ENCODE measurements around the gene SLC6A3. TPM values are rescaled to one million over a fixed set of nuclear protein-coding genes. Genes with fewer than 3 reads are reported as not detected.

The SLC6A3 gene
- total and polyA plus RNA-seq, 2 experiments from 2014 or later = not detected

DNA sequence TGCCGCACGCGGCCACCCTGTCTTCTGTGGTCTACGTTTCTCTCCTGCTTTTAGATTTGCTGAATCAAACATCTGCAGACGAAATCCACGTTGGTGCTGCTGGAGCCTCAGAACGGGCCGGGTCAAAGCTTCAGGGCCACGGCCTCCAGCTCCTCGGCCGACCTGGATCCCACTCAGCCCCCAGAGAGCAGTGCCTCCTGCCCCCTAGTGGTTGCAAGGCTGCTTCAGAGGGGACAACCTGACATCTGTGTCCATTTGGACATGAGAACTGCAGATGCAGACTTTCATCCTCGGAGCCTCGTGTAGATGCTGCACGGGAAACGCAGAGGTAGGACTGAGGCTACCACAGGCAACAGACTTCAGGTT, 23.0 kb upstream of the SLC6A3 start:
- no peak overlapping the region for H3K9ac ChIP-seq
- H3K4me1 ChIP-seq (ENCODE audit: insufficient read depth) = no peaks in the 10 kb centered on the region
- no peak for TF ChIP-seq EZH2phosphoT487 (IDR thresholded peaks at IDR 0.05; ENCODE audit: insufficient read depth, low read depth)
- TF ChIP-seq EZH2 (IDR thresholded peaks at IDR 0.05; ENCODE audit: insufficient read depth, poor library complexity, severe bottlenecking) = no peak
- no peak overlapping the region for H3K4me3 ChIP-seq
- H3K36me3 ChIP-seq (ENCODE audit: low read depth) = peaks cover 6% of the 10 kb centered on the region; the same call in 1 of the 2 replicates
- DNase-seq = peak; percentile 33
- H3K9me3 ChIP-seq (ENCODE audit: low read depth) = no peaks in the 10 kb centered on the region
- no peak overlapping the region for H2AFZ ChIP-seq
- in situ Hi-C loops (cut with MboI) = no loop called here
- no peak overlapping the region for H3K27ac ChIP-seq
- no peaks in the 10 kb centered on the region for H3K27me3 ChIP-seq (replicated peaks; ENCODE audit: insufficient read depth)
- WGBS, 2 experiments (ENCODE audit: low coverage in 1 of 2, low lambda C conversion rate in 2 of 2, missing lambda C conversion rate in 2 of 2) = 88 to 90% methylated on average over 15 of the region's 15 CpGs
- H3F3A ChIP-seq (ENCODE audit: insufficient read depth) = no peaks in the 10 kb centered on the region
- H3K9me2 ChIP-seq (ENCODE audit: insufficient read depth) = no peaks in the 10 kb centered on the region
- no peak overlapping the region for H3K4me2 ChIP-seq (ENCODE audit: unreplicated experiment)
- H4K20me1 ChIP-seq (ENCODE audit: insufficient read depth) = no peaks in the 10 kb centered on the region; the same call in 1 of the 2 replicates
- no peaks in the 10 kb centered on the region for H3K79me2 ChIP-seq (ENCODE audit: insufficient read depth)

DNA sequence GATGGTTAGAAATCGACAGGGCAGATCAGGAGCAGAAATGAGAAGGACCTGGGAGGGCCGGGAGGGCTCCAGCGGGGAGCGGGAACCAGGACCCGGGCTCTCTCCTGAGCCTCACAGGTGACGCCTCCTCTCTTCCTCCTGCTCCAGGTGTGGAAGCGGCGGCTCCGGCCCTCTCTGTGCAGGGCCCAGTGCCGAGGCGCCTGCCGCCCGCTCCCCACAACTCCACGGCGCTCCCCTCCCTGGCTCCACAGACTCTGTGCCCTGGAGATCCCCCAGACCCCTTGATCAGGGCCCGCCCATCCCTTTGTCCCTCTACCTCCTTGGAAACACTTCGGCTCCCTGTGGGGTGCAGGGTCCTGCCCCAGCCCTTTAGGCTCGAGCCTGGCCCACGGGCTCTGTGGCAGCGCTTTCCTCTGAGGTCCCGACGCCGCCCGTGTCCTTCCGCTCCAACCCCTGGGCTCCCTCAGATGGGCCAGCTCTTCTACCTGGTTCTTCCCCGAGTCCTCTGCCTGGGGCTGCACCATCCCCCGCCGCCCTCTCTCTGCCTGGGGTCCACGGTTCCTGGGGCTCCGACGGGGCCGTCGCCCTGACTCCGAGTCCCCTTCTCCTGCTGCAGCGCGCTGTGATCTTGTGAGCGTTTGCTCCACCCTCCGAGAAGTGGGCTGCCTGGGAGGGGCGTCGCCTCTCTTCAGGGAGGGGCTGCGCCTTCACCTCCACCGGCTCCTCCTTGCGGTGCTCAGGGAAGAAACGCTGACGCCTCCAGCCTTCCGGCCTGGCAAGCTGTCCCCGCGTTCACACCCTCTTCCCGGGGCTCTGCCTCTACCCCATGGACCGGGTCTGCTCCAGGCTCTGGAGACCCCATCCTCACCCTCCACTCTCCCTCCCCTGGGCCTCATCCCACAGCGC, 22.4 kb upstream of the SLC6A3 start:
- Histone ChIP-seq H4K20me1 (ENCODE audit: insufficient read depth) (no peaks in the 10 kb centered on the region; the same call in 1 of the 2 replicates), H3K36me3 (ENCODE audit: low read depth) (peaks cover 10% of the 10 kb centered on the region; the same call in 1 of the 2 replicates)

DNA sequence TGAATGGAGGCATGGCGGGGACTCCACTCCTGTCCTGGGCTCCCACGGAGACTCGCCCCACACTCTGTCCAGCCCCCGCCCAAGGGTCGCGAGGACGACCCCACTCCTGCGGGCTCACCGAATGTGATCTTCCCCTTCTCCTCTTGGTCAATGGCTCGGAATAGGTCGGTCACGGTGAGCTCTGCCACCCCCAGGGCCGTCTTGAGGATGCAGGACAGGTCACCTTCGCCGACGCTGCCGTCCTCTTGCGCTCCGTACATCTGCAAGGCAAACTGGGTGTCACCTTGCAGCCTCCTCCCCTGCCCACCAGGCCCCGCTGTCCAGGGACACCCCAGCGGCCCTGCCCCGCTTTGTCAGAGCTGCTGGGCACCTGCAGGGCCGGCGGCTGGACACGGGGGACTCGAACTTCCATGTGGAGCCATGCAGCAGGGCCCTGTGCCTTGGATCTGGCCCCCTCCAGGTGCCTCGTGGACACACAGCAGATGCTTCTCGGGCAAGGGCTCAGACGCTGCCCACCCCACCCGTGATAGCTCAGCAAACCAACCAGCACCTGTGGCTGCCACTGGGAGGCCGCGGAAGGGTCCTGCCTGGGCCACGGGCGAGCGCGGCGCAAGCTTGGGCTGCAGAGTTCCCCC, 21.5 kb upstream of the SLC6A3 start:
- TF ChIP-seq EZH2 (IDR thresholded peaks at IDR 0.05; ENCODE audit: insufficient read depth, poor library complexity, severe bottlenecking) = no peak
- no peak for TF ChIP-seq EZH2phosphoT487 (IDR thresholded peaks at IDR 0.05; ENCODE audit: insufficient read depth, low read depth)
- Histone ChIP-seq H3K36me3 (ENCODE audit: low read depth) (peaks cover 19% of the 10 kb centered on the region), H3F3A (ENCODE audit: insufficient read depth) (no peaks in the 10 kb centered on the region), H4K20me1 (ENCODE audit: insufficient read depth) (no peaks in the 10 kb centered on the region; the same call in 1 of the 2 replicates), H3K27me3 (replicated peaks; ENCODE audit: insufficient read depth) (no peaks in the 10 kb centered on the region), H3K4me3 (no peak overlapping the region), H2AFZ (no peak overlapping the region), H3K4me2 (ENCODE audit: unreplicated experiment) (no peak overlapping the region), H3K9me2 (ENCODE audit: insufficient read depth) (no peaks in the 10 kb centered on the region), H3K79me2 (ENCODE audit: insufficient read depth) (no peaks in the 10 kb centered on the region), H3K9ac (no peak overlapping the region), H3K9me3 (ENCODE audit: low read depth) (no peaks in the 10 kb centered on the region), H3K27ac (no peak overlapping the region), H3K4me1 (ENCODE audit: insufficient read depth) (no peaks in the 10 kb centered on the region)
- DNase-seq = no peak
- in situ Hi-C loops (cut with MboI) = no loop called here
- 97 to 98% methylated on average over 37 of the region's 37 CpGs for WGBS, 2 experiments (ENCODE audit: low coverage in 1 of 2, low lambda C conversion rate in 2 of 2, missing lambda C conversion rate in 2 of 2)

More for the DNA sequence above, 22.4 kb upstream of the SLC6A3 start:
- Histone ChIP-seq H2AFZ (no peak overlapping the region), H3K4me3 (no peak overlapping the region), H3K9me2 (ENCODE audit: insufficient read depth) (no peaks in the 10 kb centered on the region), H3K4me2 (ENCODE audit: unreplicated experiment) (no peak overlapping the region), H3K27me3 (replicated peaks; ENCODE audit: insufficient read depth) (no peaks in the 10 kb centered on the region), H3F3A (ENCODE audit: insufficient read depth) (no peaks in the 10 kb centered on the region), H3K27ac (no peak overlapping the region), H3K9me3 (ENCODE audit: low read depth) (no peaks in the 10 kb centered on the region), H3K79me2 (ENCODE audit: insufficient read depth) (no peaks in the 10 kb centered on the region), H3K9ac (no peak overlapping the region), H3K4me1 (ENCODE audit: insufficient read depth) (no peaks in the 10 kb centered on the region)
- TF ChIP-seq EZH2 (IDR thresholded peaks at IDR 0.05; ENCODE audit: insufficient read depth, poor library complexity, severe bottlenecking) (no peak), EZH2phosphoT487 (IDR thresholded peaks at IDR 0.05; ENCODE audit: insufficient read depth, low read depth) (no peak)
- WGBS, 2 experiments (ENCODE audit: low coverage in 1 of 2, low lambda C conversion rate in 2 of 2, missing lambda C conversion rate in 2 of 2) = 92 to 93% methylated on average over 38 to 51 of the region's 51 CpGs
- DNase-seq = no peak
- in situ Hi-C loops (cut with MboI) = no loop called here

DNA sequence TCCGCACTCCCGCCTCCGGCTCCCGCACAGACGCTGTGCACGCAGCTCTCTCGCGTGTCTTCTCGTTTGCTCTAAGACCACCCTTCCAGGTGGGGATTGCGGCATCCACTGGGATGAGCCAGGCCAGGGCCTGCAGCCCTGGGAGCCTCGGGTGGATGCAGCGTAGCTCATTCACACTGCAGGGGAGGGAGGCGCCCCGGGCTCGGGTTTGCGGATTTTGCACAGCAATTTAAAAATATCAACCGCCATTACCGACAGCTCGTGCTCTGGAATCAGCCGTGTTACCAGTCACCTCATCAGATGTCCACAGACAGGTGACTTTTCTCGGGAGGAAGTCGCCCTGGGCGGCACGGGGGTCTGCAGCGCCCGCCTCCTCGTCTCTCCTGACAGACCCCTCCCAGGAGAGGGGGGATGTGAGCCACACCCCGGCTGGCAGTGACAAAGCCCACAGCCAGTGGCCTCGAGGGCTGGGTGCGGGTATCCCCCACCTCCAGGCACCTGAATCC, 20.8 kb upstream of the SLC6A3 start:
- in situ Hi-C loops (cut with MboI) = no loop called here

More for the DNA sequence above, 20.8 kb upstream of the SLC6A3 start:
- Histone ChIP-seq H4K20me1 (ENCODE audit: insufficient read depth) (no peaks in the 10 kb centered on the region; the same call in 1 of the 2 replicates), H3K9me3 (ENCODE audit: low read depth) (no peaks in the 10 kb centered on the region), H3K9ac (no peak overlapping the region), H2AFZ (no peak overlapping the region), H3K4me1 (ENCODE audit: insufficient read depth) (no peaks in the 10 kb centered on the region), H3K27ac (no peak overlapping the region), H3K79me2 (ENCODE audit: insufficient read depth) (no peaks in the 10 kb centered on the region), H3K4me2 (ENCODE audit: unreplicated experiment) (no peak overlapping the region), H3K4me3 (no peak overlapping the region), H3F3A (ENCODE audit: insufficient read depth) (peaks cover under 1% of the 10 kb centered on the region; the same call in 1 of the 2 replicates), H3K36me3 (ENCODE audit: low read depth) (peaks cover 24% of the 10 kb centered on the region), H3K27me3 (replicated peaks; ENCODE audit: insufficient read depth) (no peaks in the 10 kb centered on the region), H3K9me2 (ENCODE audit: insufficient read depth) (no peaks in the 10 kb centered on the region)
- 98 to 99% methylated on average over 29 to 30 of the region's 30 CpGs for WGBS, 2 experiments (ENCODE audit: low coverage in 1 of 2, low lambda C conversion rate in 2 of 2, missing lambda C conversion rate in 2 of 2)
- TF ChIP-seq EZH2 (IDR thresholded peaks at IDR 0.05; ENCODE audit: insufficient read depth, poor library complexity, severe bottlenecking) (no peak), EZH2phosphoT487 (IDR thresholded peaks at IDR 0.05; ENCODE audit: insufficient read depth, low read depth) (no peak)
- DNase-seq = no peak

Measured in GM23248 (cell line).